GM15510 (cell line): ENCODE data around the gene APRT.
A peak's percentile ranks its signal among the peaks of the same experiment; 100 is the strongest.

Experiments used
- POLR2A ChIP-seq: IDR thresholded peaks from 3 replicates; pipeline ENCODE4 v1.6.1; 2011; ENCODE audit warnings: borderline replicate concordance; ENCODE audit not compliant: insufficient read length; ENCODE audit errors: extremely low read depth

APRT gene

GRCh38 chr16:88811769-88812512 is at the start of gene APRT:
APRT (minus strand) TSS chr16:88811928; CDS start chr16:88811899, 29 bp downstream.
- TF ChIP-seq POLR2A = peak; percentile 94

GRCh38 chr16:88861359-88861758 is 49.6 kb upstream of the APRT start:
- TF ChIP-seq POLR2A = no peak

- no peak for TF ChIP-seq POLR2A
Measured at GRCh38 chr16:88859381-88860091, 47.8 kb upstream of the APRT start.

GRCh38 chr16:88857728-88858339 is 46.1 kb upstream of the APRT start:
- no peak for TF ChIP-seq POLR2A

GRCh38 chr16:88856828-88857727 is 45.4 kb upstream of the APRT start, which contains the start of the genes GALNS and TRAPPC2L:
GALNS (minus strand) TSS chr16:88856947; CDS start chr16:88856877, 70 bp downstream.
TRAPPC2L (plus strand) TSS chr16:88857127; CDS start chr16:88857151, 24 bp downstream.
- TF ChIP-seq POLR2A = peak; percentile 90

GRCh38 chr16:88856122-88856827 is 44.5 kb upstream of the APRT start:
- no peak for TF ChIP-seq POLR2A

GRCh38 chr16:88855736-88856121 is 44.0 kb upstream of the APRT start:
- no peak for TF ChIP-seq POLR2A

GRCh38 chr16:88855176-88855575 is 43.4 kb upstream of the APRT start:
- no peak for TF ChIP-seq POLR2A

- no peak for TF ChIP-seq POLR2A
Measured at GRCh38 chr16:88854306-88855111, 42.8 kb upstream of the APRT start.

GRCh38 chr16:88853325-88853941 is 41.7 kb upstream of the APRT start:
- no peak for TF ChIP-seq POLR2A

- TF ChIP-seq POLR2A = no peak
Measured at GRCh38 chr16:88851616-88852015, 39.9 kb upstream of the APRT start.

- no peak for TF ChIP-seq POLR2A
Measured at GRCh38 chr16:88850531-88851199, 38.9 kb upstream of the APRT start.
